Astrocyte (in vitro differentiated cells and primary cell): Measurements from ENCODE around the gene CACNA1B.

ENCODE experiments used
- CTCF ChIP-seq: IDR thresholded peaks from 2 replicates; pipeline ENCODE4 v1.5.1; 2011; ENCODE audit warnings: low read depth, mild to moderate bottlenecking, inconsistent platforms, low read length, moderate library complexity; ENCODE audit not compliant: insufficient read depth
- EZH2 ChIP-seq: IDR thresholded peaks from 2 replicates; pipeline ENCODE4 v1.6.1; 2012; ENCODE audit warnings: mild to moderate bottlenecking, low read length, inconsistent platforms; ENCODE audit not compliant: insufficient read depth

- TF ChIP-seq CTCF (no peak), EZH2 (no peak)
These were observed 5.3 kb upstream of the CACNA1B start for GRCh38 chr9:137872296-137872695.
